Limb (tissue), 2 donors: ENCODE measurements around the gene TRIM46.
"Not testable (repeated sequence)": the region's sequence is repeated elsewhere in the genome, so short reads cannot be mapped to it uniquely, and the experiment has no call there.

ENCODE experiments used
- DNase-seq, 2 donors: peaks; one replicate each; pipeline ENCODE4 v3.0.0-alpha.2; 2016; ENCODE audit errors: extremely low spot score in 2 of 2

The TRIM46 gene

GRCh38 chr1:155186067-155186793 is 12.6 kb downstream of the TRIM46 start:
- DNase-seq: no peak

DNA sequence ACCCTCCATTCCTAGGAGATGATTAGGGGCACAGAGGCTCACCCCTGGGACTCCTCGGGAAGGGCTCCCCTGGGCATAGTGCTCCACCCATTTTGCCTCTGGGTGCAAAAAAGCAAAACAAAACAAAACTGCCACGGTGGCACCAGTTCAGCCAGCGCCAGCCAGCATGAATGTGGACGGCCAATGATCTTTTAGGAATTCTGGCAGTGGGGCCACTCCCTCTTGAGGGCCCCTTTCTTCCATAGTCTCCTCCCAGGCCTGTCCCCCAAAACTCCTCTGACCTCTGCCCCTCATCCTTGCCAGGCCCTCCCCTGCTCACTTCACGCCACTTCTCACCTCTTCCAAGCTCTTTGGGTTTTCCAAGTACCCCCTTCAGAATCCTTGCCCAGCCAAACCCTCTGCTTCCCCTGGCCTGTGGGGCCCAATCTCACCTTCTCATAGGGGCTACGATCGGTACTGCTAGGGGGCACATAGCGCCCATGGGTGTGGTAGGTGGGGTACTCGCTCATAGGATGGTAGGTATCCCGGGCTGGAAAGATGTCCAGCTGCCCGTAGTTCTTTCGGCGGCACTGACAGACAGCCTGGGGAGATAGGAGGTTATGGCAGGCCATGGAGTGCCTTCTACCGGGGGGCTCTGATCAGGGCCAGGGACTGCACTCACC is 13.3 kb downstream of the TRIM46 start:
- no peak for DNase-seq

- DNase-seq: no peak
Observed at GRCh38 chr1:155187456-155187891, 13.8 kb downstream of the TRIM46 start.

DNA sequence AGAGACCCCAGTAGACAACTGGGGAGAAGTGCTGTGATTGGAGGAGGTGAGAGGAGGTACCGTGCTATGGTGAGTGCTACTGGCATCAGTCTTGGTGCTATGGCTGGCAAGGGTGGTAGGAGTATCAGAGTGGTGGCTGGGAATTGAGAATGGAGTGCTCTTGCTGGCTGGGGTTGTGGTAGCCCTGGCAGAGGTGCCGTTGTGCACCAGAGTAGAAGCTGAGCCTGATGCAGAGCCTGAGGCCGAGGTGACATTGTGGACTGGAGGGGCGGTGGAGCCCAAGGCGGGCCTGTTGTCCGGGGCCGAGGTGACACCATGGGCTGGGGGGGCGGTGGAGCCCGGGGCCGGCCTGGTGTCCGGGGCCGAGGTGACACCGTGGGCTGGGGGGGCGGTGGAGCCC is 14.6 kb downstream of the TRIM46 start:
- no peak for DNase-seq

DNA sequence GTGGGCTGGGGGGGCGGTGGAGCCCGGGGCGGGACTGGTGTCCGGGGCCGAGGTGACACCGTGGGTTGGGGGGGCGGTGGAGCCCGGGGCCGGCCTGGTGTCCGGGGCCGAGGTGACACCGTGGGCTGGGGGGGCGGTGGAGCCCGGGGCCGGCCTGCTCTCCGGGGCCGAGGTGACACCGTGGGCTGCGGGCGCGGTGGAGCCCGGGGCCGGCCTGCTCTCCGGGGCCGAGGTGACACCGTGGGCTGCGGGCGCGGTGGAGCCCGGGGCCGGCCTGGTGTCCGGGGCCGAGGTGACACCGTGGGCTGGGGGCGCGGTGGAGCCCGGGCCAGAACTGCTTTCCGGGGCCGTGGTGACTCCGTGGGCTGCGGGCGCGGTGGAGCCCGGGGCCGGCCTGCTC is 16.3 kb downstream of the TRIM46 start:
- not testable (repeated sequence) for DNase-seq

DNA sequence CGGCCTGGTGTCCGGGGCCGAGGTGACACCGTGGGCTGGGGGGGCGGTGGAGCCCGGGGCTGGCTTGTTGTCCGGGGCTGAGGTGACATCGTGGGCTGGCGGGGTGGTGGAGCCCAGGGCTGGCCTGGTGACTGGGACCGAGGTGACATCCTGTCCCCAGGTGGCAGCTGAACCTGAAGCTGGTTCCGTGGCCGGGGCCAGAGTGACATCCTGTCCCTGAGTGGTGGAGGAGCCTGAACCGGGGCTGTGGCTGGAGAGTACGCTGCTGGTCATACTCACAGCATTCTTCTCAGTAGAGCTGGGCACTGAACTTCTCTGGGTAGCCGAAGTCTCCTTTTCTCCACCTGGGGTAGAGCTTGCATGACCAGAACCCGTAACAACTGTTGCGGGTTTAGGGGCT is 18.3 kb downstream of the TRIM46 start:
- no peak for DNase-seq

- DNase-seq: peak in 1 of 2 donors; percentile 21
Observed at GRCh38 chr1:155192346-155193274, 19.0 kb downstream of the TRIM46 start.

DNA sequence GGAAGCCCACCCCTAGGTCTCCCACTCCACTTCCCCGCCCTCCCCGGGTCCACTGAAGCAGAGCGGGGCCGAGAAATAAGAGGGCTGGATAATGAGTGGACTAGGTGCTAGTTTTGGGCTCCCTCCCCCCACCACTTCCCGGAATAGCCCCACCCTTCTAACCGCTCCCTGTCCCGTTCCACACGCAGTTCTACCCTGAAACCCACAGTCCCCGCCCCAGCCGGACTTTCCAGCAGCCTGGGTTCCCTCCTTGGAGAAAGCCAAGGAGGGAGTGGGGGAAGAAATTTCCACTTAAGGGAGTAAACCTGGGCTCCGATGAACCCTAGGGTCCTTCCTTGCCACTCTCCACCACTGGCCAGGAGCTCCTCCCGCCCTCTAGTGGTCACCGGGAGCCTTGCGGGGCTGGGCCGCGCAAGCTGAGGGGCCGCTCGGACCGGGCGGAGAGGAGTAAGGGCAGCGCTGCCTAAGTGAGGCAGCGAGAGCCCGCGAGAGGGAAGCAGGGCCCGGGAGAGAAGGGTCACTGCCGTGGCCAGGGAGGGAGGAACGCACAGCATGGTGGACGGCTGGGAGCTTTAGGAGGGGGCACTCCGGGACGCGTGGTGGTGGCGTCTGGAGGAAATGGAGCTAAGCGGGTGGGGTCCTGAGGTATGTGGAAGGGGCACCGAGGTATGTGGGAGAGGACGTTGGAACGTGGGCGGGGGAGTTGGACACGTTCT is 19.8 kb downstream of the TRIM46 start:
- DNase-seq: peak; percentile 89 to 94

DNA sequence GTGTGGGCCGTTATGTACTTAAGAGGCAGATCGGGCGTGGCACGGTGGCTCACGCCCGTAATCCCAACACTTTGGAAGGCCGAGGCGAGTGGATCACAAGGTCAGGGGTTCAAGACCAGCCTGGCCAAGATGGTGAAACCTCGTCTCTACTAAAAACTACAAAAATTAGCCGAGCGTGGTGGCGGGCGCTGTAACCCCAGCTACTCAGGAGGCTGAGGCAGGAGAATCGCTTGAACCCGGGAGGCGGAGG is 20.3 kb downstream of the TRIM46 start:
- not testable (repeated sequence) for DNase-seq

DNA sequence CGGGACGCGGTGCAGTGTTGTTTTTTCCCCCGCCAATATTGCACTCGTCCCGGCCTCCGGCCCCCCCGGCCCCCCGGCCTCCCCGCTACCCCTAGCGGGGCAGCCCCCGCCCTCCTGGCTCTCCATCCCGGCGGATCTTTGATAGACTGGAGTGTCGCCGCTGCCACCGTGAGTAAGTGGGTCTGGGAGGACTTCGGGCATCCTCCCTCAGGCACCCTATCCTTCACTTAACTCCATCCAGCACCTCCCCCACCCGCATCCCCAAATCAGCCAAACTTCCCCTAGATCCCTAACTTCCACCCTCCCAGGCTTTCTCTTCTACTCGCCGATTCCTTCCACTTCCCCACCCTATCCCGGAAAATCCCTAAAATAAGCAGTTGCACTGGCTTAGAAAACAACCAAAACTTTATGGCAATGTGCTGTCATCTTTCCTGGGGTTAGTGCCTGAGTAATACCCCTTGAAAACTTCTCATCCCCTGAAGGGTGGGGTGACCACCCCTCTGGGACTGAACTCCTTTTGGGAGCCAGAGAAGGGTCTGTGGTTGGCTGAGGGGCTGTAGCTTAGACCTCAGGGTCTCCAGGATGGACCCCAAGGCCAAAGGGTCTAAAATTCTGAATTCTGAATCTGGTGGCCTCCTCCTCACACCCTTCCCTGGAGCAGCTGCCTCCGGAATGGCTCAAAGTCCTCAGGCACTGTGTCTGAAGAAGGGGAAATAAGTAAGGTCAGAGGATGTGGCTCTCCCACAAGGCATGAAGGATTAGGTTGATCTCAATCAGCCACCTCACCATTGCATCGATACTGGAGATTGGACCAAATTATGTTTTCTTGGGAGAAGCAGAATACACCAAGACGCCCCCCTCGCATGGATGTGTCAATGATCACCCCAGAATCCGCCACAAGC is 21.8 kb downstream of the TRIM46 start:
- DNase-seq: no peak

- peak in 1 of 2 donors; percentile 63 for DNase-seq
Observed at GRCh38 chr1:155196103-155196892, 22.6 kb downstream of the TRIM46 start.

DNA sequence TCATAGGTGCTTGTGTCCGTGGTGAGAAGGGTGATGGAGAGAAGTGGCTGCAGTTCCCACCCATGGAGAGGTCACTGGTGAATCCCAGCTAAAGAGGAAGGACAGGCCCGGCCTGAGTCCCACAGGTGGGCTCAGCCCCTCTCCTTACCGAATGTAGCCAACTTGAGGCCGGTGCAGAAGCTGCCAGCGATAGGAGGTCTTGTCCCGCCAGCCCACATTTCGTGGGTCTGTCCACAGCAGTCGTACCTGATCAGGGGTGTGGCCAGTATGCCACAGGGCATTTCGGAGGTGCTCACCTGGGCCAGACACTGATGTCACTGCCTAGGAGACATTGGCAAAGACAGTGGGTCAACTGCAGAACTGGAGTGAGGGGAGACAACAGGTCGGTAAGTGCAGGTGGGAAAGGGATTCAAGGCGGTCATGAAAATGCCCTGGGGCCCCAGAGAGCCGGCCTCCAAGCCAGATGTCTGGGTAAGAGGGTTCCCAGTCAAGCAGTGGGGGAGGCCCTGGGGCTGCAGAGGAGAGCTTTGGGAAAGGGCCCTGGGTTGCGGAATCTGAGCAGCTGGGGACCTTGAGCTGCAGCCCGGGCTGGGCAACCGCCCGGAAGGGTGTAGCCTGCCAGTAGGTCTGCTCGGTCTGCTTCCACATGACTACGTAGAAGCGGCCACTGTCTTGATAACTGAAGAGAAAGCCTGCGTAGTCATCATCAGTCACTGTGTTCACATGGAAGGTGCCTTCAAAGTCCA is 23.4 kb downstream of the TRIM46 start:
- DNase-seq: no peak

- no peak for DNase-seq
Observed at GRCh38 chr1:155197901-155198546, 24.4 kb downstream of the TRIM46 start.

GRCh38 chr1:155198547-155198906 is 24.9 kb downstream of the TRIM46 start:
- no peak for DNase-seq

DNA sequence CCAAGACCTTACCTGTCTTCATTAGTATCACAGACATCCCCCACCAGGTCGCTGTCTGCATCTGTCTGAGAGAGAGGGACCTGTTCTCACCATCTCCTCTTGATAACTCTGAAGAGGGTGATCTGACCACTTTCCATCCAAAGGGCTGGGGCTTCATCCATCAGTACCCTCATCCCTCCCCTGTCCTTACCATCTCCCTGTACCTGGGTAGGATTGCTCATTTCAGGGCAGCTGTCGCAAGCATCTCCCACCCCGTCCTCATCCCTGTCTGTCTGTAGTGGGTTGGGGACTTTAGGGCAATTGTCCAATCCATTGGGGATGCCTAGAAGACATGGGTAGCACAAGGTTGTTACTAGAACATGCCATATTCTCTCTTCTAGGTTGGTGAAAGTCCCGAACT is 26.1 kb downstream of the TRIM46 start:
- DNase-seq: no peak

DNA sequence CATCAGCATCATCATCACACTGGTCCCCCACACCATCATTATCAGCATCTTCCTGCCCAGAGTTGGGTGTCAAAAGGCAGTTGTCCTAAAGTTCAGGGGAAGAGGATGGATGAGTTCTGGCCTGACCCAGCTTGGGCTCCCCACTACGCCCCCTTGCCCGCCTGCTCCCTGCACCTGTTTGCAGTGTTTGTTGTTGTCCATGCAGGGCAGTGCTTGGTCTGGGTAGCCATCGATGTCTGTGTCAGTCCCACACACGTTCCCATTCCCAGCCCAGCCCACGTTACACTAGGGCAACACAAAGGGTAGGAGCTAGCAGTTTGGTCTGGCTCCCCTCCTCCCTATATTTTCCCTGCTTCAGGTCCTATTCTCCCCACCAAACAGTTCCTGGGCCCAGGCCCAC is 27.3 kb downstream of the TRIM46 start:
- DNase-seq: no peak

DNA sequence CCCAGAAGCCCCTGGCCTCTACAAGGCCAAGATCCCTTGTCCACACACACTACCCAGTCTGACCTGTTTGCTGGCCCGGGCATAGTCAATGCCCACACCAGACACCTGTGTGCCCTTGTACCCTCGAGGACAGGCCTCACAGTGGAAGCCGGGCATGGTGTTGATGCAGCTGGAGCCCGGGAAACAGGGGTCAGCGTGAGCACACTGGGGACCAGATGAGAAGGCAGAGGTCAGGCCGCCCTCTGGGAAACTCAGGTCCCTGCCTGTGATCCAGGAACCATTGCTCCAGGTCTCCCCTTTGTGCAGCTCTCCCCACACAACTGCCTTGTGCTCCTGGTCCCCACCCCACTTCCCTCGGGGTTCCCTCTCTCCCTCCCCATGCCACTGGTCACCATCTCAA is 28.5 kb downstream of the TRIM46 start:
- no peak for DNase-seq

GRCh38 chr1:155202731-155203515 is 29.3 kb downstream of the TRIM46 start:
- peak in 1 of 2 donors; percentile 27 for DNase-seq
